ENCODE results near the gene CMSS1. TPM values are rescaled to one million over a fixed set of nuclear protein-coding genes. Genes with fewer than 3 reads are reported as not detected.

CMSS1 gene
- total and polyA plus RNA-seq, 2 of the 13 experiments (the other 11 are each of a cell fraction or from before 2014, with no cell fraction given), result 6.4 to 48.7 TPM

DNA sequence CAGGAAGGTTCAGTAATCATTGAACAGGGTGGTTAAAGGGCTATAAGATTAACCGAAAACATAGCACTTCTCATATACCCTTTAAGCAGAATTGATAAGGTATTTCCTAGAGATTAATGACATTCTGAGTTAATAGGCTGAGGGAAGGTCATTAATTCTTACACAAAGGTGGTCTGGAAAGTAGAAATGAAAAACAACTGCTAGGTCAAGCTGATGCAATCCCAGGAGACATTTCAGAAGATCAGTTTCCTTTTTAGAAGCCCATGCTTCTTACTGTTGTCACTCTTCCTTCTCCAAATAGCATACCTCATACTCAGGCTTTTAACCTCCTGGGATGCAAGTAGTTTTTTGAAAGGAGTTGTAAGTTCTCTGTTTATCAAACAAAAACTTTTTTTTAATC is 287.8 kb downstream of the CMSS1 start:
- FAIRE-seq (no peak), ATAC-seq (no peak), DNase-seq (ENCODE audit: low spot score) (no peak)
- no peak overlapping the region for H3K4me2 ChIP-seq (ENCODE audit: low read depth, low read length)
- ChIA-PET CTCF (ENCODE audit: low intra/inter-chr PET ratio, low total read pairs) (no interaction called here), POLR2A (interaction anchor here (1.2 to 1.9 kb wide), 4 partner anchors 7 to 155 kb away, joined by 3 to 8 read pairs (median 4); partner anchors contain the start of gene TBC1D23)
- in situ Hi-C loops (cut with HindIII; ENCODE audit: extremely low pct_ligation_motif_present, low pct_unique_long_range_greater_than_20kb) (no loop called here), intact Hi-C loops (cut with micrococcal nuclease; ENCODE audit: unreplicated experiment) (no loop called here)
- TF ChIP-seq MXD4 (CRISPR knock-in tag; IDR thresholded peaks at IDR 0.05) (no peak), SIX1 (CRISPR knock-in tag; IDR thresholded peaks at IDR 0.05; ENCODE audit: borderline replicate concordance) (no peak), TAF1 (CRISPR knock-in tag; IDR thresholded peaks at IDR 0.05) (no peak), TBX3 (IDR thresholded peaks at IDR 0.05; ENCODE audit: borderline replicate concordance) (no peak), CEBPG (CRISPR knock-in tag; IDR thresholded peaks at IDR 0.05) (peak; percentile 84), MBNL3 (CRISPR knock-in tag; conservative IDR thresholded peaks at IDR 0.05) (no peak), XRCC5 (optimal IDR thresholded peaks at IDR 0.05; ENCODE audit: low read length) (no peak), AKAP8 (CRISPR knock-in tag; IDR thresholded peaks at IDR 0.05) (no peak)
- TF ChIP-seq, protein P1, sequence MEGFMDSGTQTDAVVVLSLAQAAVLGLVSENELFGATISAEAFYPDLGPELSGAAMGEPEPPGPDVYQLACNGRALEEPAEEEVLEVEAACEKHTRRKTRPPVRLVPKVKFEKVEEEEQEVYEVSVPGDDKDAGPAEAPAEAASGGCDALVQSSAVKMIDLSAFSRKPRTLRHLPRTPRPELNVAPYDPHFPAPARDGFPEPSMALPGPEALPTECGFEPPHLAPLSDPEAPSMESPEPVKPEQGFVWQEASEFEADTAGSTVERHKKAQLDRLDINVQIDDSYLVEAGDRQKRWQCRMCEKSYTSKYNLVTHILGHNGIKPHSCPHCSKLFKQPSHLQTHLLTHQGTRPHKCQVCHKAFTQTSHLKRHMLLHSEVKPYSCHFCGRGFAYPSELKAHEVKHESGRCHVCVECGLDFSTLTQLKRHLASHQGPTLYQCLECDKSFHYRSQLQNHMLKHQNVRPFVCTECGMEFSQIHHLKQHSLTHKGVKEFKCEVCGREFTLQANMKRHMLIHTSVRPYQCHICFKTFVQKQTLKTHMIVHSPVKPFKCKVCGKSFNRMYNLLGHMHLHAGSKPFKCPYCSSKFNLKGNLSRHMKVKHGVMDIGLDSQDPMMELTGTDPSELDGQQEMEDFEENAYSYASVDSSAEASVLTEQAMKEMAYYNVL (CRISPR knock-in tag; IDR thresholded peaks at IDR 0.05; ENCODE audit: borderline replicate concordance), result no peak
- TF ChIP-seq, protein P2, sequence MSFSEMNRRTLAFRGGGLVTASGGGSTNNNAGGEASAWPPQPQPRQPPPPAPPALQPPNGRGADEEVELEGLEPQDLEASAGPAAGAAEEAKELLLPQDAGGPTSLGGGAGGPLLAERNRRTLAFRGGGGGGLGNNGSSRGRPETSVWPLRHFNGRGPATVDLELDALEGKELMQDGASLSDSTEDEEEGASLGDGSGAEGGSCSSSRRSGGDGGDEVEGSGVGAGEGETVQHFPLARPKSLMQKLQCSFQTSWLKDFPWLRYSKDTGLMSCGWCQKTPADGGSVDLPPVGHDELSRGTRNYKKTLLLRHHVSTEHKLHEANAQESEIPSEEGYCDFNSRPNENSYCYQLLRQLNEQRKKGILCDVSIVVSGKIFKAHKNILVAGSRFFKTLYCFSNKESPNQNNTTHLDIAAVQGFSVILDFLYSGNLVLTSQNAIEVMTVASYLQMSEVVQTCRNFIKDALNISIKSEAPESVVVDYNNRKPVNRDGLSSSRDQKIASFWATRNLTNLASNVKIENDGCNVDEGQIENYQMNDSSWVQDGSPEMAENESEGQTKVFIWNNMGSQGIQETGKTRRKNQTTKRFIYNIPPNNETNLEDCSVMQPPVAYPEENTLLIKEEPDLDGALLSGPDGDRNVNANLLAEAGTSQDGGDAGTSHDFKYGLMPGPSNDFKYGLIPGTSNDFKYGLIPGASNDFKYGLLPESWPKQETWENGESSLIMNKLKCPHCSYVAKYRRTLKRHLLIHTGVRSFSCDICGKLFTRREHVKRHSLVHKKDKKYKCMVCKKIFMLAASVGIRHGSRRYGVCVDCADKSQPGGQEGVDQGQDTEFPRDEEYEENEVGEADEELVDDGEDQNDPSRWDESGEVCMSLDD (CRISPR knock-in tag; IDR thresholded peaks at IDR 0.05; ENCODE audit: borderline replicate concordance), result no peak
- TF ChIP-seq, protein P3, sequence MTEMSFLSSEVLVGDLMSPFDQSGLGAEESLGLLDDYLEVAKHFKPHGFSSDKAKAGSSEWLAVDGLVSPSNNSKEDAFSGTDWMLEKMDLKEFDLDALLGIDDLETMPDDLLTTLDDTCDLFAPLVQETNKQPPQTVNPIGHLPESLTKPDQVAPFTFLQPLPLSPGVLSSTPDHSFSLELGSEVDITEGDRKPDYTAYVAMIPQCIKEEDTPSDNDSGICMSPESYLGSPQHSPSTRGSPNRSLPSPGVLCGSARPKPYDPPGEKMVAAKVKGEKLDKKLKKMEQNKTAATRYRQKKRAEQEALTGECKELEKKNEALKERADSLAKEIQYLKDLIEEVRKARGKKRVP (CRISPR knock-in tag; IDR thresholded peaks at IDR 0.05), result peak in 1 of 2 experiments; percentile 94; a peak in 2 of 4 replicates
- TF ChIP-seq, protein P4, sequence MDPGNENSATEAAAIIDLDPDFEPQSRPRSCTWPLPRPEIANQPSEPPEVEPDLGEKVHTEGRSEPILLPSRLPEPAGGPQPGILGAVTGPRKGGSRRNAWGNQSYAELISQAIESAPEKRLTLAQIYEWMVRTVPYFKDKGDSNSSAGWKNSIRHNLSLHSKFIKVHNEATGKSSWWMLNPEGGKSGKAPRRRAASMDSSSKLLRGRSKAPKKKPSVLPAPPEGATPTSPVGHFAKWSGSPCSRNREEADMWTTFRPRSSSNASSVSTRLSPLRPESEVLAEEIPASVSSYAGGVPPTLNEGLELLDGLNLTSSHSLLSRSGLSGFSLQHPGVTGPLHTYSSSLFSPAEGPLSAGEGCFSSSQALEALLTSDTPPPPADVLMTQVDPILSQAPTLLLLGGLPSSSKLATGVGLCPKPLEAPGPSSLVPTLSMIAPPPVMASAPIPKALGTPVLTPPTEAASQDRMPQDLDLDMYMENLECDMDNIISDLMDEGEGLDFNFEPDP (CRISPR knock-in tag; conservative IDR thresholded peaks at IDR 0.05), result no peak
- H3K9me3 ChIP-seq (ENCODE audit: low read length), result no peaks in the 10 kb centered on the region
- no peaks in the 10 kb centered on the region for H3K36me3 ChIP-seq (replicated peaks in 1 of 2; ENCODE audit: control insufficient read depth in 1 of 2, insufficient read depth in 2 of 2, low read length in 2 of 2)
- no peak overlapping the region for H3K4me3 ChIP-seq (replicated peaks in 1 of 3; ENCODE audit: insufficient read depth in 1 of 3, low read depth in 2 of 3, low read length in 3 of 3)
- H4K20me1 ChIP-seq (ENCODE audit: insufficient read depth, low read length), result no peaks in the 10 kb centered on the region
- H2AFZ ChIP-seq (ENCODE audit: low read length), result peak overlapping the region; percentile 76
- H3K79me2 ChIP-seq (ENCODE audit: insufficient read depth, low read length), result no peaks in the 10 kb centered on the region
- no TSS peak for BruUV-seq (replicated peaks)
- H3K9ac ChIP-seq (ENCODE audit: insufficient read depth, low read depth, low read length), result no peak overlapping the region
- H3K27ac ChIP-seq (ENCODE audit: extremely low read length, insufficient read depth, low read length), result peak overlapping the region; percentile 32
- H3K27me3 ChIP-seq (ENCODE audit: control insufficient read depth in 1 of 2, insufficient read depth in 2 of 2, low read length in 2 of 2), result no peaks in the 10 kb centered on the region
- peaks cover 67% of the 10 kb centered on the region for H3K4me1 ChIP-seq (ENCODE audit: insufficient read depth, low read length)
- WGBS (ENCODE audit: low lambda C conversion rate), result 100% methylated on average over 1 of the region's 1 CpG

Measured in HepG2 (cell line).